ENCODE results near the gene MARCHF10.

DNA sequence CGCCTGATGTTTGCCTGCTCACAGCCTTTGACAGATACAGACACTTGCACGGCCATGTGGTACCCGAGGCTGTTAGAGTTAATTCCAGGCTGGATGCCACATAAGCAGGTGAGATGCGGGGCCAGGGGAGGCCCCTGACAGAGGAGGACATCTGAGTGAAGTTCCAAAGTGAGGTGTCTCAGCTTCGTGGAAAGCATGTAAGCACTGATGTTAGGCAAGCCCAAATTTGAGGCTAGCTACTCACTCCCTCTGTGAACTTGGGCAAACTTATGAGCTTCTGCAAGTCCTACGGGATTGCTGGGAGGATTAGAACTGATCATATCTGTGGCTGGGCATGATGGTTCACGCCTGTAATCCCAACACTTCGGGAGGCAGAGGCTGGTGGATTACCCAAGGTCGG is 39.3 kb upstream of the MARCHF10 start:
- TF ChIP-seq, protein P1, sequence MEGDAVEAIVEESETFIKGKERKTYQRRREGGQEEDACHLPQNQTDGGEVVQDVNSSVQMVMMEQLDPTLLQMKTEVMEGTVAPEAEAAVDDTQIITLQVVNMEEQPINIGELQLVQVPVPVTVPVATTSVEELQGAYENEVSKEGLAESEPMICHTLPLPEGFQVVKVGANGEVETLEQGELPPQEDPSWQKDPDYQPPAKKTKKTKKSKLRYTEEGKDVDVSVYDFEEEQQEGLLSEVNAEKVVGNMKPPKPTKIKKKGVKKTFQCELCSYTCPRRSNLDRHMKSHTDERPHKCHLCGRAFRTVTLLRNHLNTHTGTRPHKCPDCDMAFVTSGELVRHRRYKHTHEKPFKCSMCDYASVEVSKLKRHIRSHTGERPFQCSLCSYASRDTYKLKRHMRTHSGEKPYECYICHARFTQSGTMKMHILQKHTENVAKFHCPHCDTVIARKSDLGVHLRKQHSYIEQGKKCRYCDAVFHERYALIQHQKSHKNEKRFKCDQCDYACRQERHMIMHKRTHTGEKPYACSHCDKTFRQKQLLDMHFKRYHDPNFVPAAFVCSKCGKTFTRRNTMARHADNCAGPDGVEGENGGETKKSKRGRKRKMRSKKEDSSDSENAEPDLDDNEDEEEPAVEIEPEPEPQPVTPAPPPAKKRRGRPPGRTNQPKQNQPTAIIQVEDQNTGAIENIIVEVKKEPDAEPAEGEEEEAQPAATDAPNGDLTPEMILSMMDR (IDR thresholded peaks at IDR 0.05) = no peak
- TF ChIP-seq POLR2A (IDR thresholded peaks at IDR 0.05) (no peak), POLR2AphosphoS5 (IDR thresholded peaks at IDR 0.05; ENCODE audit: insufficient read depth in 1 of 2, low read depth in 1 of 2) (no peak)

Measured in vagina (tissue), 2 donors.